Mucosa of stomach (tissue), 1 donor: ENCODE results near the gene RELA.
"Not testable (repeated sequence)": the region's sequence is repeated elsewhere in the genome, so short reads cannot be mapped to it uniquely, and the experiment has no call there.

Source experiments
- H3K27me3 ChIP-seq: one replicate; pipeline ENCODE4 v1.7.0; 2013; ENCODE audit warnings: mild to moderate bottlenecking, low read length; ENCODE audit not compliant: control insufficient read depth, insufficient read depth
- H3K36me3 ChIP-seq: one replicate; pipeline ENCODE4 v1.7.0; 2013; ENCODE audit warnings: low read length; ENCODE audit not compliant: control insufficient read depth, insufficient read depth
- H3K4me1 ChIP-seq: one replicate; pipeline ENCODE4 v1.7.0; 2013; ENCODE audit warnings: mild to moderate bottlenecking, low read length; ENCODE audit not compliant: control insufficient read depth, insufficient read depth
- H3K4me3 ChIP-seq: one replicate; pipeline ENCODE4 v1.7.0; 2013; ENCODE audit warnings: low read length
- H3K9ac ChIP-seq: one replicate; pipeline ENCODE4 v1.7.0; 2013; ENCODE audit warnings: mild to moderate bottlenecking, low read length, moderate library complexity
- H3K9me3 ChIP-seq: one replicate; pipeline ENCODE4 v1.7.0; 2013; ENCODE audit warnings: mild to moderate bottlenecking, low read length, moderate library complexity; ENCODE audit not compliant: control insufficient read depth
- donor health status: Pancreatic carcinoma.

RELA gene

GRCh38 chr11:65661599-65662246, 993 bp downstream of the RELA start:
- no peaks in the 10 kb centered on the region for H3K27me3 ChIP-seq
- H3K4me3 ChIP-seq = peak overlapping the region; percentile 5
- H3K9me3 ChIP-seq = no peaks in the 10 kb centered on the region
- peaks cover 19% of the 10 kb centered on the region for H3K4me1 ChIP-seq
- H3K36me3 ChIP-seq = peaks cover 12% of the 10 kb centered on the region
- peak overlapping the region; percentile 99 for H3K9ac ChIP-seq

- H3K36me3 ChIP-seq = peaks cover 12% of the 10 kb centered on the region
- H3K4me3 ChIP-seq, H3K9ac ChIP-seq, H3K9me3 ChIP-seq, H3K27me3 ChIP-seq: not testable (repeated sequence)
- H3K4me1 ChIP-seq = peaks cover 19% of the 10 kb centered on the region
Measured at GRCh38 chr11:65660908-65661307, 1.8 kb downstream of the RELA start.

GRCh38 chr11:65660038-65660437, 2.7 kb downstream of the RELA start:
- Histone ChIP-seq H3K9me3 (no peaks in the 10 kb centered on the region), H3K9ac (no peak overlapping the region), H3K27me3 (no peaks in the 10 kb centered on the region), H3K4me3 (no peak overlapping the region), H3K4me1 (peaks cover 19% of the 10 kb centered on the region), H3K36me3 (peaks cover 18% of the 10 kb centered on the region)

- no peaks in the 10 kb centered on the region for H3K27me3 ChIP-seq
- peaks cover 21% of the 10 kb centered on the region for H3K36me3 ChIP-seq
- H3K9ac ChIP-seq = no peak overlapping the region
- no peaks in the 10 kb centered on the region for H3K9me3 ChIP-seq
- no peak overlapping the region for H3K4me3 ChIP-seq
- H3K4me1 ChIP-seq = peaks cover 24% of the 10 kb centered on the region
Measured at GRCh38 chr11:65658174-65659021, 4.3 kb downstream of the RELA start.

- H3K4me3 ChIP-seq = no peak overlapping the region
- no peaks in the 10 kb centered on the region for H3K27me3 ChIP-seq
- H3K9ac ChIP-seq = no peak overlapping the region
- no peaks in the 10 kb centered on the region for H3K9me3 ChIP-seq
- peaks cover 25% of the 10 kb centered on the region for H3K4me1 ChIP-seq
- peaks cover 21% of the 10 kb centered on the region for H3K36me3 ChIP-seq
Measured at GRCh38 chr11:65657426-65657825, 5.3 kb downstream of the RELA start.

- Histone ChIP-seq H3K27me3 (no peaks in the 10 kb centered on the region), H3K4me1 (peaks cover 32% of the 10 kb centered on the region), H3K9ac (no peak overlapping the region), H3K9me3 (no peaks in the 10 kb centered on the region), H3K4me3 (no peak overlapping the region), H3K36me3 (peaks cover 21% of the 10 kb centered on the region)
Measured at GRCh38 chr11:65655570-65656332, 7.0 kb downstream of the RELA start.

GRCh38 chr11:65654375-65655349, 8.1 kb downstream of the RELA start:
- H3K4me1 ChIP-seq = peaks cover 37% of the 10 kb centered on the region
- no peaks in the 10 kb centered on the region for H3K9me3 ChIP-seq
- H3K36me3 ChIP-seq = peaks cover 13% of the 10 kb centered on the region
- peak overlapping the region; percentile 65 for H3K9ac ChIP-seq
- H3K27me3 ChIP-seq = no peaks in the 10 kb centered on the region
- no peak overlapping the region for H3K4me3 ChIP-seq

GRCh38 chr11:65653229-65654225, 9.2 kb downstream of the RELA start:
- no peaks in the 10 kb centered on the region for H3K27me3 ChIP-seq
- peak overlapping the region; percentile 65 for H3K9ac ChIP-seq
- H3K4me1 ChIP-seq = peaks cover 37% of the 10 kb centered on the region
- H3K4me3 ChIP-seq = peak overlapping the region; percentile 32
- H3K9me3 ChIP-seq = no peaks in the 10 kb centered on the region
- H3K36me3 ChIP-seq = peaks cover 12% of the 10 kb centered on the region

GRCh38 chr11:65652511-65653228, 10.0 kb downstream of the RELA start:
- H3K36me3 ChIP-seq = peaks cover 12% of the 10 kb centered on the region
- H3K4me1 ChIP-seq = peaks cover 37% of the 10 kb centered on the region
- H3K4me3 ChIP-seq = peak overlapping the region; percentile 32
- peak overlapping the region; percentile 65 for H3K9ac ChIP-seq
- H3K9me3 ChIP-seq = no peaks in the 10 kb centered on the region
- no peaks in the 10 kb centered on the region for H3K27me3 ChIP-seq
